Gastroesophageal sphincter (tissue), 4 donors: ENCODE results near the gene BAIAP2. TPM values are rescaled to one million over a fixed set of nuclear protein-coding genes. Genes with fewer than 3 reads are reported as not detected.

Source experiments
- ATAC-seq: fragments of 150-250 bp; one replicate; pipeline ENCODE4 v1.9.1; 2016; ENCODE audit warnings: mild to moderate bottlenecking, moderate library complexity
- H3K27ac ChIP-seq, 4 donors: fragments of 200-600 bp; sonication (generic) in 3 of 4; 1 replicate in 3 of 4; 2 replicates in 1 of 4; pipeline ENCODE4 v1.5.1; 2016 to 2019
- H3K27me3 ChIP-seq: fragments of 200-600 bp; sonication (generic); one replicate; pipeline ENCODE4 v1.5.1; 2019
- H3K36me3 ChIP-seq, 2 donors: fragments of 200-600 bp; sonication (generic); one replicate each; pipeline ENCODE4 v1.5.1; 2019; ENCODE audit warnings: control low read depth in 1 of 2
- H3K4me1 ChIP-seq, 3 donors: fragments of 200-600 bp; sonication (generic); 1 replicate in 2 of 3; 2 replicates in 1 of 3; pipeline ENCODE4 v1.5.1; 2016 to 2019; ENCODE audit warnings: control low read depth in 2 of 3
- H3K4me3 ChIP-seq, 2 donors: fragments of 200-600 bp; sonication (generic); one replicate each; pipeline ENCODE4 v1.5.1; 2019; ENCODE audit warnings: mild to moderate bottlenecking in 1 of 2, moderate library complexity in 1 of 2
- H3K9me3 ChIP-seq, 3 donors: fragments of 200-600 bp; sonication (generic); one replicate each; pipeline ENCODE4 v1.5.1; 2017 to 2019; ENCODE audit warnings: control low read depth in 2 of 3
- CTCF ChIP-seq, 4 experiments: fragments of 200-600 bp in 2 of 4; fragments of 450-650 bp in 2 of 4; sonication (generic) in 1 of 4; IDR thresholded peaks; one replicate each; pipeline ENCODE4 v1.5.1; 2017 to 2019; ENCODE audit warnings: antibody characterized with exemption in 4 of 4, mild to moderate bottlenecking in 2 of 4, moderate library complexity in 2 of 4
- EP300 ChIP-seq: sonication (generic); formaldehyde crosslinking; IDR thresholded peaks from one replicate; pipeline ENCODE4 v1.6.1; 2017; ENCODE audit warnings: antibody characterized with exemption, mild to moderate bottlenecking
- POLR2A ChIP-seq, 2 donors: fragments of 450-650 bp; IDR thresholded peaks; one replicate each; pipeline ENCODE4 v1.6.1; 2017; ENCODE audit warnings: antibody characterized with exemption in 2 of 2, mild to moderate bottlenecking in 2 of 2, moderate library complexity in 1 of 2
- POLR2AphosphoS5 ChIP-seq: sonication (generic); formaldehyde crosslinking; IDR thresholded peaks from one replicate; pipeline ENCODE4 v1.6.1; 2017; ENCODE audit warnings: antibody characterized with exemption
- WGBS, 2 donors: methylation state at CpG; one replicate each; pipeline ENCODE4 v1.1.5; 2018; ENCODE audit warnings: low coverage in 1 of 2; 5-methylcytosine and 5-hydroxymethylcytosine counted together
- total RNA-seq, 4 donors: library from RNA; depleted of rRNA; stranded (reverse); fragments of >200 nt; gene quantifications; one replicate each; pipeline ENCODE4 v1.1.0, GENCODE V29; 2016

Gene BAIAP2
- total RNA-seq, result 10 to 100 TPM; 32.7 to 54.9 (median 40.6) TPM

DNA sequence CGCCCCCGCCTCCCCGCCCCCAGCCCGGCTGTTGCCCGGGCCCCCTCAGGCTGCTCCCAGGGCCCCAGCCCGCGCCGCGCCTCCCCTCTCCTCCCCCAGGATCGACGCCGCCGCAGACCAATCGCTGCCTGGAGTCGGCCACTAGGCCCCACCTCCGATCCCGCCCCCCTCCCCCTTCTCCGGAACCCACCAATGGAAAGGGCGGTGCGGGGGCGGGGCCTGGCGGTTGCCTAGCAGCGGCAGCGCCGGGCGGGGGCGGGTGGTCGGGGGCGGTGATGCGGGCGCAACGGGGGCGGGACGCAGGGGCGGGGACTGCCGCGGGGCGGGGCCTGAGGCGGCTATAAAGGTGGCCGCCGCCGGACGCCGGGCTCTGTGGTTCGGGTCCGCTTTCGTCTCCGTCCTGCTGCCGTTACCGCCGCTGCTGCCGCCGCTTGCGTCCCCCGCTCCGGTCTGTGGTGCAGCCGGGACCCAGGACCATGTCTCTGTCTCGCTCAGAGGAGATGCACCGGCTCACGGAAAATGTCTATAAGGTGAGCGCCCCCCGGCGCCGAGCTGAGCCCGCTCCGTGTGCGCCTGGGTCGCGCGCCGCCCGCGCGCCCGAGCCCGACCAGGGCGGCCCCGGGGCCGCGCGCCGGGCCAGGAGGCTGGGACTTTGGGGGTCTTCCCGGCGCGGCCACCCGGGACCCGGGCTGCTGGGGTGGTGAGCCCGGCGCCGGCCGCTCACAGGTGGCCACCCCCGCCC is at the start of gene BAIAP2:
TSS of gene BAIAP2 (plus strand) at position 373 of the 742 bp plus-strand sequence. CDS start at position 477, 104 bp downstream.
- TF ChIP-seq POLR2AphosphoS5 (peak; percentile 99), CTCF (IDR thresholded peaks at IDR 0.05) (peak in 2 of 4 experiments; percentile 17 to 23), EP300 (no peak), POLR2A (IDR thresholded peaks at IDR 0.05) (peak; percentile 98)
- peaks cover 0 to 68% (median 36%) of the 10 kb centered on the region in 3 donors for H3K4me1 ChIP-seq

GRCh38 chr17:80986046-80986445 is 48.9 kb upstream of the BAIAP2 start:
- no peak for ATAC-seq
- Histone ChIP-seq H3K4me3 (no peak overlapping the region), H3K4me1 (peaks cover 1 to 57% (median 12%) of the 10 kb centered on the region in 3 donors), H3K36me3 (no peaks in the 10 kb centered on the region), H3K27ac (no peak overlapping the region), H3K9me3 (no peaks in the 10 kb centered on the region), H3K27me3 (peaks cover 6% of the 10 kb centered on the region)
- 63 to 88% methylated on average over 3 to 6 of the region's 7 CpGs for WGBS, 2 donors
- TF ChIP-seq EP300 (no peak), POLR2AphosphoS5 (no peak), POLR2A (IDR thresholded peaks at IDR 0.05) (no peak), CTCF (IDR thresholded peaks at IDR 0.05) (no peak)

More for the DNA sequence above, at the start of gene BAIAP2:
- ATAC-seq, result peak; percentile 89
- WGBS, 2 donors, result no CpG with 5 or more reads among the region's 92 CpGs
- peaks cover 10% of the 10 kb centered on the region for H3K27me3 ChIP-seq
- peak within 1 kb of the TSS; percentile 13 to 89 (median 84) for H3K27ac ChIP-seq
- no peaks in the 10 kb centered on the region for H3K9me3 ChIP-seq
- peak within 1 kb of the TSS; percentile 68 to 70 for H3K4me3 ChIP-seq
- H3K36me3 ChIP-seq, result peaks cover 0 to 25% of the 10 kb centered on the region in 2 donors

DNA sequence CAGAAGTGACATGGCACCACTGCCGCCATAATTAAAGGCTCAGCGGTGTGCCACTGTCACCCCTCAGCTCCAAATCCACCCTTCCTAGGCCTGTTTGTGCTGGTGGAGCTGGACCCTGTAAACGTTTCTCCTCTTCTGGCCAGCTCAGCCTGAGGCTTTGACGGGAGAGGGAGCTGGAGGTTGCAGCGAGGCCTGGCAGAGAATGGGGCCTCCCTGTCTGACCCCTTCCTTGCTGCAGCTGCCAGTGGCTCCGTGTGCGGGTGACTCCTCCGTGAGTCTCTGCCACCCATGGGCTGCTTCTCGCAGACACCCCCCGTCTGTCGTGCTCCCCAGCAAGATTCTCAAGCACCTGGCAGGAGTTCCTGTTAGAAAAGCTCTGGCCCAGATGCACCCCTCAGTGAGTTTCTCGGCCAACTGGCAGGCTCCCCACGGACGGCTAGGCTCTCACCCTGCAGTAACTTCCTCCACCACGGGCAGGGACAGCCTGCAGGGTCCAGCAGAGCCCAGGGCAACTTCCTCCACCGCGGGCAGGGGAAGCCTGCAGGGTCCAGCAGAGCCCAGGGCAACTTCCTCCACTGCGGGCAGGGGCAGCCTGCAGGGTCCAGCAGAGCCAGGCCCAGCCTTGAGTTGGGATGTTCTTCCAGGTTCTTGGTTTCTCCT is 48.0 kb upstream of the BAIAP2 start:
- H3K27ac ChIP-seq, result peak overlapping the region in 2 of 4 donors; percentile 48 to 53
- H3K9me3 ChIP-seq, result no peaks in the 10 kb centered on the region
- 71% methylated on average over 3 of the region's 18 CpGs; no CpG with 5 or more reads in 1 of the 2 donors for WGBS, 2 donors
- no peaks in the 10 kb centered on the region for H3K36me3 ChIP-seq
- no peak for ATAC-seq
- TF ChIP-seq EP300 (no peak), POLR2AphosphoS5 (no peak), POLR2A (IDR thresholded peaks at IDR 0.05) (no peak), CTCF (IDR thresholded peaks at IDR 0.05) (no peak)
- no peak overlapping the region for H3K4me3 ChIP-seq
- H3K4me1 ChIP-seq, result peaks cover 0 to 53% (median 7%) of the 10 kb centered on the region in 3 donors
- no peaks in the 10 kb centered on the region for H3K27me3 ChIP-seq

GRCh38 chr17:80987941-80988461 is 47.0 kb upstream of the BAIAP2 start:
- TF ChIP-seq POLR2A (IDR thresholded peaks at IDR 0.05) (no peak), POLR2AphosphoS5 (no peak), CTCF (IDR thresholded peaks at IDR 0.05) (no peak), EP300 (no peak)
- WGBS, 2 donors, result 80% methylated on average over 1 of the region's 16 CpGs; no CpG with 5 or more reads in 1 of the 2 donors
- H3K4me3 ChIP-seq, result no peak overlapping the region
- H3K27ac ChIP-seq, result peak overlapping the region in 2 of 4 donors; percentile 48 to 53
- no peaks in the 10 kb centered on the region for H3K27me3 ChIP-seq
- H3K9me3 ChIP-seq, result no peaks in the 10 kb centered on the region
- no peaks in the 10 kb centered on the region for H3K36me3 ChIP-seq
- ATAC-seq, result no peak
- peaks cover 0 to 62% (median 7%) of the 10 kb centered on the region in 3 donors for H3K4me1 ChIP-seq
